GM19438 (cell line): ENCODE data around the gene B4GAT1.
"Not testable (repeated sequence)": the region's sequence is repeated elsewhere in the genome, so short reads cannot be mapped to it uniquely, and the experiment has no call there.

Experiments
- ATAC-seq: cut with Tn5 transposase; IDR thresholded peaks from one replicate; pipeline ENCODE4 v1.9.1; 2021; ENCODE audit warnings: low read depth; ENCODE audit not compliant: unreplicated experiment

B4GAT1 gene

DNA sequence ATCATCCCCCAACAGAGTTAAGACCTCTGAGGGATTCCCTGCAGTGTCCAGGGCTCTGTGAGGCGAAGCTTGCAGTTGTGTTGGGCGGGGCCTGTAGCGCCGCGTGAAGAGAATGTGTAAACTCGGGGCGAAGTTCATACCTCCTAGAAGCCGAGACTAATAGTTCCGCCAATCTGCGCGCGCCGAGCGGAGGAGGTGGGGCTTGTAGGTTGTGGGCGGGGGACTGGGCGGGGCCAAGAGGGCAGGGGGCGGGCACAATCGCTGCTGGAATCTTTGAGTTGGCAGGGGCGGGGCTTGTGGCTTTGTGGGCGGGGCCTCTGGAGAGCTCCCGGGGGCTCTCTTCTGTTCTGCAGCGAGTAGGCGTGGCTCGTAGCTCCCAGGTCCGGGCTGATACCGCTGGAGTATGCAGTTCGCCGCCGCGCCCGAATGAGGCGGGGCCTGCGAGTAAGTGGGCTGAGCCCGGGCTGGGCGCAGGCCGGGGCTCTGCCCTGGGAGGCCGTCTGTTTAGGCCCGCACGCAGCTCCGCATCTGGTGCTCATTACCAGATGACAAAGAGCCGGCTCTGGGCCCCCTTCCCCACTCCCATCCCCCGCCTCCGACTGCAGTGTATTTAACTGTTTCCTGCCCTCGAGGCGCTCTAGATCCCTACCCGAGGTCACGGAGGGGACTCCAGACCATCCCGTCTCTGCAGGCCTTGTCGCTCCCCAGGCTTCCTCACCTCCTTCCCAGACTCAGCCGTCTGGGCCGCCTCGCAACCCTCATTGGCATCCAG is 34.7 kb downstream of the B4GAT1 start:
- peak; percentile 62 for ATAC-seq

DNA sequence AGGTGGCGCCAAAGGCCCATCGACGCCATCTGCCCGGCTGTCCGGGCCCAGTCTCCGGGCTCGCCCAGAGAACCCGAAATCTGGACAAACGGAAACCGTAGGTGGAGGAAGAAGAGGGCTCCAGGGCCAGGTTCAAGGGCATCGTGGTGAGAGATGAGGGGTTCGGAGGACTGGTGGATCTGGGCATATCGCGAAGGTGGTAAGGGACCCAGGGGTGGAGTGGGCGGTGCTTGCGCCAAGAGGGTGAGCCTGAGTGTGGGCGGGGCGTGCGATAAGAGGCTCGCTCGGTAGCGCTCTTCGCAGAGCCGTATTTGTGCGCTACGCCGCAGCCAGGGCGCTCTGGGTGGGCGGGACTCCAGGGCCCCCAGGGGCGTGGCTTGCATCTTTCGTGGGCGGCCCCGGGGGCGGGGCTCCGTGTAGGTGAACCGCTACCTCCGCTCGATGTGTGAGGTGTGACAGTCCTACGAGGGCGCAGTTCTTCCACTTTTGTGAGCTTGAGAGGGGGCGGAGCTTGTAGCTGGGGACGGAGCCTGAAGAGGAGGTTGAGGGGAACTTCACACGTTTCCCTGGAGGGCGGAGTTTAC is 35.4 kb downstream of the B4GAT1 start:
- ATAC-seq = peak; percentile 74

DNA sequence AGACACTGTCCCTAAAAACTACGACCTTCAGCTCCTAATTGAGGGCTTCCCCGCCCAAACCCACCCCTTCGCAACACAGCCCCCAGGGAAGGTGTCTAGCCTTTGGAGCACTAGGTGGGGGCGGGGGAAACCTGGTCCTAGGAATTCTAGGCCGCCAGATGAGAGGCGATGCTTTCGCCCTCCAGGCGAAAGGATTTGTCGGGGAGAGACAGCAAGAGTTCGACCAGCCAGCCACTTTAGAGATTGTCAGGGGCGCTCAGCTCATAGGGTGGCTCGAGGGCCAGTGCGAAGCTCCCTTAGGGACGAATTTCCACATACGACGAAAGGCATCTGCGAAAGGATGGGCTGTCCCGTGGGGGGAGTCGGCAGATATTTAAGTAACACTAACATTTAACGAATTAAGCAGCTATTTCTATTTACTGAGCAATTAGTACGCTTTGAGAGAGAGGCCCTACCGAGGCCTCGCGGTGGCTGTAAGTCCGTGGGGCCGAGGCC is 35.9 kb downstream of the B4GAT1 start:
- ATAC-seq = no peak

DNA sequence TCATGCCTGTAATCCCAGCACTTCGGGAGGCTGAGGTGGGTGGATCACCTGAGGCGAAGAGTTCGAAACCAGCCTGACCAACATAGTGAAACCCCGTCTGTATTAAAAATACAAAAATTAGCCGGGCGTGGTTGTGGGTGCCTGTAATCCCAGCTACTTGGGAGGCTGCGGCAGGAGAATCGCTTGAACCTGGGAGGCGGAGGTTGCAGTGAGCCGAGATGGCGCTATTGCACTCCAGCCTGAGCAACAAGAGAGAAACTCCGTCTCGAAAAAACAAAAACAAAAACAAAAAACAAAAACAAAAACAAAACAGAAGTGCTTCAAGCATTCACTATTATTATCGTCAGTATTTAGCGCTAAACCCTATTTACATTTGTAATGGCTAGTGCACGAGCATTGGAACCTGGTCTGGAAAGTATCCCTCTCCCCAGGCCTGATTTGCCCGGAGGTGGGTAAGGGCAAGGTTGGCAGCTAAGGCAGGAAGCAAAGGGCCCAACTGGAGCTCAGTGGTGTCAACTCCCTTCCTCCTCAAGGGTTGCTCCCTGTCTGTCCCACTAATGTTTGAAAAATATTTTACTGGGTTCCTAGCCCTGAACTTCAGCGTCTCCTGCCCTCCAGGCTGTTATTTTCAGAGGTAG is 36.5 kb downstream of the B4GAT1 start:
- ATAC-seq = not testable (repeated sequence)

DNA sequence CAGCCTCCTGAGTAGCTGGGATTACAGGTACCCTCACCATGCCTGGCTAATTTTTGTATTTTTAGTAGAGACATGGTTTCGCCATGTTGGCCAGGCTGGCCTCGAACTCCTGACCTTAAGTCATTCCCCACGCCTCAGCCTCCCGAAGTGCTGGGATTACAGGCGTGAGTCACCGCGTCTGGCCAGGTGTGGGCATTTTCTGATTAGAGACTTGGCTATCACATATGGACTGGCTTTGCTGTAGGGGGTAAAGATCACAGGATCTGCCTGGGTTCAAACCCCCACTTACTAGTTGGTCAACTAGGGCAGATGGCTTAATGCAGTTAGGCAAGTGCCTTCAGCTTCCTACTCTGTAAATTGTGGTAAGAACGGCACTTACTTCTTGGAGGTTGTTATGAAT is 37.1 kb downstream of the B4GAT1 start:
- ATAC-seq = no peak

GRCh38 chr11:66309475-66309874 is 38.0 kb downstream of the B4GAT1 start:
- no peak for ATAC-seq

GRCh38 chr11:66302656-66303055 is 44.8 kb downstream of the B4GAT1 start:
- no peak for ATAC-seq

- no peak for ATAC-seq
Measured at GRCh38 chr11:66299186-66299585, 48.2 kb downstream of the B4GAT1 start.

GRCh38 chr11:66297610-66298009 is 49.8 kb downstream of the B4GAT1 start:
- no peak for ATAC-seq
